Measurements from ENCODE around the gene EMC10. TPM values are rescaled to one million over a fixed set of nuclear protein-coding genes. Genes with fewer than 3 reads are reported as not detected.

The EMC10 gene
- total RNA-seq, 1 experiment from 2014 or later = 109 TPM

GRCh38 chr19:50434525-50434924 lies 41.8 kb upstream of the EMC10 start:
- no peak overlapping the region for H2BK5ac ChIP-seq (ENCODE audit: insufficient read length, low read length)
- H4K91ac ChIP-seq (ENCODE audit: insufficient read length, low read depth, low read length) = no peak overlapping the region
- H2BK12ac ChIP-seq (ENCODE audit: insufficient read length, low read depth, low read length) = no peak overlapping the region
- Mint-ChIP-seq H3K36me3 (ENCODE audit: insufficient read depth in 1 of 3, low read depth in 3 of 3) (peaks cover 0 to 2% (median 0%) of the 10 kb centered on the region in 3 experiments; a peak in 2 of 7 replicates), H3K27me3 (ENCODE audit: low read depth) (peaks cover 10% of the 10 kb centered on the region), H3K4me1 (peaks cover 23 to 27% of the 10 kb centered on the region in 2 experiments), H3K27ac (peak overlapping the region in 2 of 3 experiments; percentile 23 to 40; a peak in 1 of 7 replicates), H3K9me3 (no peaks in the 10 kb centered on the region; a peak in 1 of 5 replicates), H3K4me3 (0 out of 5 replicates have a peak overlapping the region, but pooled peaks of 1 of the 2 experiments have one; percentile 44)
- no peak for DNase-seq
- no peaks in the 10 kb centered on the region for H3K79me2 ChIP-seq (ENCODE audit: insufficient read depth, low read length)
- H2AK5ac ChIP-seq (ENCODE audit: insufficient read length, low read length) = no peak overlapping the region
- no peak overlapping the region for H3K18ac ChIP-seq (ENCODE audit: insufficient read length, low read depth, low read length)
- no peak overlapping the region for H2BK15ac ChIP-seq (ENCODE audit: low read depth, low read length)
- no peak overlapping the region for H4K8ac ChIP-seq (replicated peaks; ENCODE audit: insufficient read length, low read depth, low read length)
- no peak overlapping the region for H3K56ac ChIP-seq (ENCODE audit: insufficient read length, low read depth, low read length)
- no peak overlapping the region for H2BK120ac ChIP-seq (ENCODE audit: low read depth, low read length, poor library complexity, severe bottlenecking)
- WGBS (ENCODE audit: extremely low coverage, insufficient read length, low lambda C conversion rate) = no CpG with 5 or more reads among the region's 12 CpGs
- no peaks in the 10 kb centered on the region for H3K9me3 ChIP-seq (ENCODE audit: control insufficient read depth, low read depth, low read length)
- no peak overlapping the region for H2AFZ ChIP-seq (ENCODE audit: low read length)
- H3T11ph ChIP-seq (ENCODE audit: low read length) = no peak overlapping the region
- H3K4ac ChIP-seq (ENCODE audit: low read depth, low read length) = no peak overlapping the region
- H4K20me1 ChIP-seq (ENCODE audit: control insufficient read depth, insufficient read depth, insufficient read length) = no peaks in the 10 kb centered on the region
- no peak overlapping the region; the same call in 1 of the 2 replicates for H3K14ac ChIP-seq (ENCODE audit: insufficient read depth, low read length)
- no peak overlapping the region for H3K4me2 ChIP-seq (ENCODE audit: insufficient read depth, insufficient read length, low read length)
- no peak overlapping the region for H3K9ac ChIP-seq (ENCODE audit: extremely low read depth, insufficient read length, low read length)
- no peak overlapping the region for H4K5ac ChIP-seq (ENCODE audit: insufficient read length, low read depth, low read length)
- no peaks in the 10 kb centered on the region for H3K79me1 ChIP-seq (ENCODE audit: insufficient read depth, low read depth, low read length, poor library complexity, severe bottlenecking)
- H3K27ac ChIP-seq (ENCODE audit: insufficient read length, low read depth, low read length) = no peak overlapping the region
- H3K23me2 ChIP-seq (ENCODE audit: insufficient read length, low read depth, low read length, poor library complexity, severe bottlenecking) = peaks cover 12% of the 10 kb centered on the region
- peaks cover 3% of the 10 kb centered on the region; the same call in 1 of the 2 replicates for H3K4me1 ChIP-seq (ENCODE audit: insufficient read depth, low read length)
- no peak for TF ChIP-seq CTCF (conservative IDR thresholded peaks at IDR 0.05)
- no peaks in the 10 kb centered on the region for H3K27me3 ChIP-seq (ENCODE audit: insufficient read depth, low read length)
- no peak overlapping the region for H2BK20ac ChIP-seq (ENCODE audit: low read depth, low read length, poor library complexity, severe bottlenecking)
- no peak overlapping the region for H3K23ac ChIP-seq (ENCODE audit: insufficient read length, low read depth, low read length)
